GM21786 (cell line): ENCODE results near the gene JMJD4.
A peak's percentile ranks its signal among the peaks of the same experiment; 100 is the strongest.

Experiments used
- ATAC-seq: cut with Tn5 transposase; IDR thresholded peaks from one replicate; pipeline ENCODE4 v1.9.1; 2021; ENCODE audit not compliant: unreplicated experiment

JMJD4 gene

GRCh38 chr1:227769047-227769935 is 34.2 kb upstream of the JMJD4 start:
- no peak for ATAC-seq

DNA sequence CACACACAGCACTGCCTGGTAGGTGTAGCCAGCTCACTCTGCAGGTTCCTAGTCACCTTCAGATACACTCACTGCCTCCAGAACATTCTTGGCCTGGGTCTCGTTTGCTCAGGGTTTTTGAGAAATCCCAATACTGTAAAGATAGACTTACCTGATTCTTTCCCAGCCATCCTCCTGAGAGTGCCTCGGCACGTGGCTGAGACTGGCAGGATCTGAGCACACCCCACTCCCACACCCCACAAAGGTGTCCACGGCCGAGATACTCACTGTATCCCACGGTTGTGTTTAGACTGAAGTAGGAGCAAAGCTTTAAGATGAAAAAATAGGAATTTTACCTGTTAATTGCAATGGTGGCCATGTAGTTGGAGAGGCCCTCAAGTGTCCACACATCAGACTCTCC is 33.5 kb upstream of the JMJD4 start:
- no peak for ATAC-seq

GRCh38 chr1:227768125-227768439 is 33.0 kb upstream of the JMJD4 start:
- no peak for ATAC-seq

DNA sequence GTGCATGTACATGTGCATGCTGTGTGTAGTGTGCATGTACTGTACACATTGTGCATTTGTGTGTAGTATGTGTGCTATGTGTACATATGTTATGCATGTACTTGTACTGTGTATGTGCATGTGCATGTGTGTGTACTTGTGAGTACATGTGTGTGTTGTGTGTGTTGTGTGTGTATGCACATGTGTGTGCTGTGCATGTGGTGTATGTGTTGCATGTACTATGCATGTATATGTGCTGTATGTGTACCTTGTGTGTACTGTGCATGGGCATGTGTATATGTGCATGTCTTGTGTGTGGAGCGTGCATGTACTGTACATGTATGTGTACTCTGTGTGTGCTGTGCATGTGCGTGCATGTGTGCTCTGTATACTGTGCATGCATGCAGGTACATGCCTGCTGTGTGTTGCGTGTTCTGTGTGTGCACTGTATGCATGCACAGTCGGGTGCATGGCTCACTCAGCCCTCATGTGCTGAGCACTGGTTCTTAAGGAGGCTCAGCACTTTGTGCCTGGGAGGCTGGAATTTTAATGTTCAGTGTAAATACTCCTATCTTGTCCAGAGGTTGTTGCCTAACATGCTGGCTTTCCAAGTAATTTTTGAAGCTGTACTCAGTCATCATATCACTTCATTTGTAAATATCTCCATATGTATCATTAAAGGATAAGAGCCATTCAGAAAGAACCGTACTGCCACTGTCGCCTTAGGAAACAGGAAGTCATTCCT is 32.5 kb upstream of the JMJD4 start:
- ATAC-seq = no peak

- ATAC-seq = no peak
Measured at GRCh38 chr1:227766653-227767277, 31.7 kb upstream of the JMJD4 start.

DNA sequence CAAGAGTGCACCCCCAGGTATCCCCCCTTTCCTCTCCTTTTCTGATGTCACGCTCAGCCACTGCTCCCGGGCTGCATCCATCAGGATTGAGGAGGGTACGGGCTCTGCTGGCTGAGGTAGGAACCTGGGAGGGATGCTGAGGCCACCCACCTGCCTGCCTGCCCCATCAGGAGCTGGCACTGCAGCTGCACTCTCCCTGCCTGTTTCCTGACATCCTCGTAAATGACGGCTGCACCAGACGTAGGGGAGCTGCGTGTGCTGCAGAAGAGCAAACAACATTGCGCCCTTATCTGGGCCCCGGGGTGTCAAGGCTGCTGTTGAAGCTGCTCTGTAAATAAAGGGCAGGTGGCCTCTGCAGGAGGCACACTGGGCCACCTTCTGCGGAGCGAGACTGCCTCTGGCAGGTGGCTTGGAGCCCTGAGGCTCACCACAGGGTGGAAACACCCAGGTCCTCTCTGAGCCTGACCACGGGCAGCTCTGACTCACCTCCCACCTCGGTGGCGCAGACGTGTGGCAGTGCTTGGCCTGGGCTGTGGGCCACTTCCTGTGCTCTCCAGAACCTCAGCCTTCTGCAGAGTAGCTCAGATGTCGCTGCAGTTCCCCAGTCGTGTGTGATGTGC is 31.0 kb upstream of the JMJD4 start:
- peak; percentile 43 for ATAC-seq

GRCh38 chr1:227765261-227766014 is 30.3 kb upstream of the JMJD4 start:
- no peak for ATAC-seq

DNA sequence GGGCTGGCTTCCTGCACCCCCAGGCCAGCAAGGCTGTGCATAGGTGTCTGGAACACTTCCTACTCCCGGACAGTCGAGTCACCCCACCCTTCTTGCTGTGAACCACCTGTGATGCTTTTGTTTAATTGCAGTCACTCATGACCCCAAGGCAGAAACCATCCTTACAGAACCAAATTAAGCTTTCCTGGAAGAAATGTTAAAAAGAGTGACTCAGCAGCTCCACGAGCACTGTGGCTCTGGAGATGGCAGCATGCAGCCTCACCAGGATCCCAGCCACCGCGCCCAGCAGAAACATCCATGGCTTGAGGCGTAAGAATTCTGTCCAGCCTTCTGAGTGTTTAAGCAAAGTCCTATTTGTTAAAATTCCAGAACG is 28.9 kb upstream of the JMJD4 start:
- no peak for ATAC-seq

DNA sequence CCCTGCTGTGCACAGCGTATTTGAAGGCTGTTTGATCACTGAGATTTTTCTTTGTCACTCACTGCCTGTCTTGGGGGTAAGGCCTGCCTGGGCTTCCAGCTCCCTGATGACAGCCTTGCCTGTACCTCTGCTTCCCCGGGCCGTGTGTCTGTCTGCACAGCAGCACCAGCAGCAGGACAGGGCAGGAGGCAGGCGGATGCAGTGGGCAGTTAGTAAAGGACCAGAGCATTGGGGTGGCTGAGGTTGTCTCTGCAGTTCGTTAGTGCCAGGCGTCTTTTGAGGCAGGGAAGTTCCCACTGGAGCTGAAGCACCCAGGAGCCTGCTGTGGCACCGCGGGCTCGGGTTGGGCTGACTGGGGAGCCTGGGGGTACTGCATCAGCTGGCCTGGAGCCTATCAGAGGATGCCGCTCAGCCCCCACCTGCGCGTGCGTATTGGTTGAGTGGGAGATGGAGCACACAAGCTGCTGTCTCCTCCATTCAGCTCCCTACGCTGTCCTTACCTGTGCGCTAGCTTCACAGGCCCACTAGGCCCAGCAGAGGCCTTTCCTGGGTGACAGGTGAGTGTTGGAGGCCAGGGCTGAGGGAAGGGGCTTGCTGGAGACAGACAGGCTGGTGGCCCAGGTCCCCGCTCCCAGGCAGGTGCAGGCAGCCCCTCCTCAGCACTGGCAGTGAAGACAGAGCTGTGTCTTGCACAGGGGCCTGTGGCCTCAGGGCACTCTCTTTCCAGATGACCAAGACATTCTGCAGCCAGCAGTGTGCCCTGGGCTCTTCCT is 28.3 kb upstream of the JMJD4 start:
- no peak for ATAC-seq

- peak; percentile 71 for ATAC-seq
Measured at GRCh38 chr1:227762231-227762911, 27.3 kb upstream of the JMJD4 start.

DNA sequence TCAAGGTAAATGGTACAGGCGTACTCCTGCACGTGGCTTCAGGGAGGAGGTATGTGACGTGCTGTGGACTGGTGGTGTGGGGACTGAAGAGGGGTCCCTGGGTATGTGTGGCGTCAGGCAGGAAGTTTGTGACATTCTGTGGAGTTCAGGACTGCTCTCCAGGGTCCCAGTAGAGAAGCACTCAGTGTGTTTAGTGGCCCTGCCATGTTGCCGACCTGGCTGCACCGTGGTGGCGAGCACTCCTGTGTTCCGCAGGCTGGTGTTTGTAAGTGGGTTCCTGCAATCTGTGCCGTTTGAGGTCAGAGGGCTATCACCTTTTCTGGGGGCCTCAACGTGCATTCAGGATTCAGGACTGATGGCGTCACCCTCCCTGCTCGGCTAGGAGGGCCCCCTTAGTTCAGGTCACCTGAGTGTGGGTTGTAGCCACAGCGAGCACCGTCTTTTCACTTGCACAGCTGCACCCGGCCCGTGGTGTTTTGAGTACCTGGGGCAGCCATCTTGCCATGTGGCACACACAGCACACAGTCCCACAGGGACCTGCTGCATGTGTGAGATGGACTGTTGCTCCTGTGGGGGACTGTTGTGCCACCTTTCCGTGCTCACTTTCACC is 26.6 kb upstream of the JMJD4 start:
- no peak for ATAC-seq

DNA sequence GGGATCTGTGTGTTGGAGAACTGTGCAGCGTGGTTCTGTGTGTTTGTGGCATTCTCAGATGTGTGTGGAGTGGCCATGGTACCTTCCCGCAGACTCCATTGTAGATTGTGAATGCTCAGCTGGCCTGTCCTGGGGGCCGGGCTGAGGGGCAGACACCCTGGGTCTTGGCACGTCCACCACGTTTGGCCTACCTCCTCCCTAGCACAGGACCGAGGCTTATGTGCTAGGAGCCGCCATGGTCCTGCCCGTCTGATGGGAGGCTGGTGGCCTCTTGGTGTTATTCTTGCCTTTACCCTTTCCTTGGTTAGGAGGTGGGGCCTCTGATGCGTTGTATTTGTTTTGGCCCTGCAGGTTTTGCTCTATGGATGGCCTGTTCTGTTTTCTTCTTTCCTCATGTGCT is 25.3 kb upstream of the JMJD4 start:
- no peak for ATAC-seq

- no peak for ATAC-seq
Measured at GRCh38 chr1:227759341-227760300, 24.5 kb upstream of the JMJD4 start.

GRCh38 chr1:227758366-227758765 is 23.3 kb upstream of the JMJD4 start:
- peak; percentile 50 for ATAC-seq

DNA sequence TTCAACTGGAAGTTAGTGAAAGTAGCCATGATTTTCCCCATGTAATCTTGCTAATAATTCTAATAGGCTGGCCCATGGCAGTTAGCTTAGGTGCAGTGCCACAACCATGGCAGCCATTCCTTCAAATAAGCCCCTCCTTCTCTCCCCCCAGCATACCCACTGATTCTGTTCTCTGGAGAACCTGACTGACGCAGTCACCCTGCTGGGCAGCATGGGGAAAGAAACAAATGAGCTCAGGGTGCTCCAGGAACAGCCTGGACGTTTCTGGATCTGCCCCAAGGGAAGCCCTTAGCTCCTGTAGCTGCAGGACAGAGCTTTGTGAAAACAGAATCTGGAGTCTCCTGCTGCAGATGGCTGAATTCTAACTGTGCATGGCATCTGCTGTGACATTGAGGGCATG is 22.7 kb upstream of the JMJD4 start:
- ATAC-seq = no peak

DNA sequence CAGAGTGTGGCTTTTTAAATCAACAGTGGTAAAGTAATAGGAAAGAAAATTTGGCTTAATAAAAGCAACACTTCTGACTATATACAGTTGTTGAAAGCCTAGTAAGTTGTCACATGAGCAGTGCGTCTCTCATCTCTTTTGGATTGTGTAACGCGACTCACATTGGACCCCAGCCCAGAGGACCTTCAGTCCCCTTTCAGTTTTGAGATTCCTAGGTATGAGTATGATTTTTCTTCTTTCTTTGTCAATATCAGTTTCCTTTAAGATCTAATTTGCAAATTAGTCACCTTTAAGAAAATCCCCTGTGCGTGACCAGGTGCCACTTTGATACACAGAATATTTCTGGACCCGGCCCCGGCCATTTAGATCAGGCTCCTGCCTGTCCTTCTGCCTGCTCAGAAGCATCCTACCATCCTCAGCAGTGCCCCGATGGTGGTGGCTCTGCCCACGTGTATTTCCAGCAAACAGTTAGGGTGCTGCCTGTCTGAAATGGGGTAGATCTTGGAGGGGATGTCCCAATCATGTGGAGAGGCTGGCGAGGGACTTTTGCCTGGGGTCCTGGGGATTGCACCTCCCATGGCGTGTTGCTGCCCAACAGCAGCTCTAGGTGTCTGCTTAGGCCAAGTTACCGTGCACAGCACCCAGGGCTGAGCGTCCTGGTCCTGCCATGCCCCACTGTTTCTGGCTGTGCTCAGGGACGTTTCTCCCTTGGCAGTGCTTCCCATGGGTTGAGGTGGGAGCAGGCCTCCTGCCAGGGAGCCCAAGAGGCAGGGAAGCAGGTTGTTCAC is 21.3 kb upstream of the JMJD4 start:
- ATAC-seq = peak; percentile 32

DNA sequence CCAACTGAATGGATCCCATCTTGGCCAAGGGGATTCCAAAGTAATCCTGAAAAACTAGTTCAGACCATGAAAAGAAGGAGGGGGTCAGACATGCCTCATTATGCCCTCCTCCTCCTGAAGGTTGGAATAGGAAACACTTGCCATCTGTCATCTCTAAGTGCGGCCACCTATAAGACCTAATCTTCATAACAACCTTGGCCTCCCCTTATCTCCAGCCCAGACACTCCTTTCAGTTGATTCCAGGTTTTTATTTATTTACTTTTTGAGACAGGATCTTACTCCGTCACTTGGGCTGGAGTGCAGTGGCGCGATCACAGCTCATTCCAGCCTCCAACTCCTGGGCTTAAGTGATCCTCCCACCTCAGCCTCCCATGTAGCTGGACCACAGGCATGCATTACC is 19.9 kb upstream of the JMJD4 start:
- ATAC-seq = no peak
